ENCODE data around the gene SYCP3. TPM values are rescaled to one million over a fixed set of nuclear protein-coding genes. Genes with fewer than 3 reads are reported as not detected.

The SYCP3 gene
- total and polyA plus RNA-seq, 2 donors (not counting 1 experiment from before 2014, with no cell fraction given) = 0.02 to 0.17 TPM

- Histone ChIP-seq H3K4me2 (ENCODE audit: extremely low read depth, insufficient read depth, low read length) (no peak overlapping the region), H3K36me3 (ENCODE audit: control insufficient read depth, insufficient read depth, low read length) (no peaks in the 10 kb centered on the region), H3K9ac (ENCODE audit: insufficient read depth, low read length) (no peak overlapping the region), H3K27me3 (ENCODE audit: control insufficient read depth, insufficient read depth, low read length) (no peaks in the 10 kb centered on the region), H4K20me1 (ENCODE audit: control insufficient read depth, extremely low read depth, insufficient read depth, low read length) (no peaks in the 10 kb centered on the region), H3K27ac (ENCODE audit: insufficient read depth, low read length) (no peak overlapping the region), H3K79me2 (ENCODE audit: control insufficient read depth, insufficient read depth, low read length) (no peaks in the 10 kb centered on the region), H3K9me3 (ENCODE audit: control insufficient read depth, insufficient read depth, low read depth, low read length) (no peaks in the 10 kb centered on the region), H2AFZ (ENCODE audit: low read length) (no peak overlapping the region), H3K4me1 (ENCODE audit: control insufficient read depth, extremely low read depth, insufficient read depth, low read length) (no peaks in the 10 kb centered on the region), H3K4me3 (replicated peaks in 1 of 4; ENCODE audit: control extremely low read depth in 1 of 4, insufficient read depth in 1 of 4, low read depth in 3 of 4, low read length in 4 of 4) (no peak overlapping the region)
- TF ChIP-seq CTCF (conservative IDR thresholded peaks at IDR 0.05 in 1 of 2, IDR thresholded peaks at IDR 0.05 in 1 of 2; ENCODE audit: low read depth in 1 of 2, low read length in 2 of 2) = no peak
- no peak for TF ChIP-seq EZH2 (IDR thresholded peaks at IDR 0.05; ENCODE audit: low read length, missing control alignments)
- DNase-seq (ENCODE audit: low read depth in 2 of 2) = peak; percentile 17 to 53
These were observed 19.7 kb downstream of the SYCP3 start for GRCh38 chr12:101719566-101719965.

- no peak for DNase-seq (ENCODE audit: low read depth in 2 of 2)
- H3K4me3 ChIP-seq (replicated peaks in 1 of 4; ENCODE audit: control extremely low read depth in 1 of 4, insufficient read depth in 1 of 4, low read depth in 3 of 4, low read length in 4 of 4) = no peak overlapping the region
- no peaks in the 10 kb centered on the region for H3K36me3 ChIP-seq (ENCODE audit: control insufficient read depth, insufficient read depth, low read length)
- no peaks in the 10 kb centered on the region for H3K9me3 ChIP-seq (ENCODE audit: control insufficient read depth, insufficient read depth, low read depth, low read length)
- H3K27ac ChIP-seq (ENCODE audit: insufficient read depth, low read length) = no peak overlapping the region
- no peak for TF ChIP-seq CTCF (conservative IDR thresholded peaks at IDR 0.05 in 1 of 2, IDR thresholded peaks at IDR 0.05 in 1 of 2; ENCODE audit: low read depth in 1 of 2, low read length in 2 of 2)
- no peak for TF ChIP-seq EZH2 (IDR thresholded peaks at IDR 0.05; ENCODE audit: low read length, missing control alignments)
- H2AFZ ChIP-seq (ENCODE audit: low read length) = no peak overlapping the region
- no peaks in the 10 kb centered on the region for H3K4me1 ChIP-seq (ENCODE audit: control insufficient read depth, extremely low read depth, insufficient read depth, low read length)
- H3K79me2 ChIP-seq (ENCODE audit: control insufficient read depth, insufficient read depth, low read length) = no peaks in the 10 kb centered on the region
- no peak overlapping the region for H3K9ac ChIP-seq (ENCODE audit: insufficient read depth, low read length)
- H3K27me3 ChIP-seq (ENCODE audit: control insufficient read depth, insufficient read depth, low read length) = no peaks in the 10 kb centered on the region
- H4K20me1 ChIP-seq (ENCODE audit: control insufficient read depth, extremely low read depth, insufficient read depth, low read length) = no peaks in the 10 kb centered on the region
- H3K4me2 ChIP-seq (ENCODE audit: extremely low read depth, insufficient read depth, low read length) = no peak overlapping the region
These were observed 24.3 kb downstream of the SYCP3 start for GRCh38 chr12:101714877-101715444.

- H4K20me1 ChIP-seq (ENCODE audit: control insufficient read depth, extremely low read depth, insufficient read depth, low read length) = no peaks in the 10 kb centered on the region
These were observed 25.3 kb downstream of the SYCP3 start for GRCh38 chr12:101713930-101714329.

More at GRCh38 chr12:101713930-101714329, 25.3 kb downstream of the SYCP3 start:
- Histone ChIP-seq H3K4me1 (ENCODE audit: control insufficient read depth, extremely low read depth, insufficient read depth, low read length) (no peaks in the 10 kb centered on the region), H3K36me3 (ENCODE audit: control insufficient read depth, insufficient read depth, low read length) (no peaks in the 10 kb centered on the region), H3K4me2 (ENCODE audit: extremely low read depth, insufficient read depth, low read length) (no peak overlapping the region), H3K27me3 (ENCODE audit: control insufficient read depth, insufficient read depth, low read length) (no peaks in the 10 kb centered on the region), H3K9ac (ENCODE audit: insufficient read depth, low read length) (no peak overlapping the region), H3K4me3 (replicated peaks in 1 of 4; ENCODE audit: control extremely low read depth in 1 of 4, insufficient read depth in 1 of 4, low read depth in 3 of 4, low read length in 4 of 4) (no peak overlapping the region), H2AFZ (ENCODE audit: low read length) (no peak overlapping the region), H3K9me3 (ENCODE audit: control insufficient read depth, insufficient read depth, low read depth, low read length) (no peaks in the 10 kb centered on the region), H3K79me2 (ENCODE audit: control insufficient read depth, insufficient read depth, low read length) (no peaks in the 10 kb centered on the region), H3K27ac (ENCODE audit: insufficient read depth, low read length) (no peak overlapping the region)
- TF ChIP-seq EZH2 (IDR thresholded peaks at IDR 0.05; ENCODE audit: low read length, missing control alignments) (no peak), CTCF (conservative IDR thresholded peaks at IDR 0.05 in 1 of 2, IDR thresholded peaks at IDR 0.05 in 1 of 2; ENCODE audit: low read depth in 1 of 2, low read length in 2 of 2) (no peak)
- no peak for DNase-seq (ENCODE audit: low read depth in 2 of 2)
